ENCODE results near the gene MYPOP.

MYPOP gene

DNA sequence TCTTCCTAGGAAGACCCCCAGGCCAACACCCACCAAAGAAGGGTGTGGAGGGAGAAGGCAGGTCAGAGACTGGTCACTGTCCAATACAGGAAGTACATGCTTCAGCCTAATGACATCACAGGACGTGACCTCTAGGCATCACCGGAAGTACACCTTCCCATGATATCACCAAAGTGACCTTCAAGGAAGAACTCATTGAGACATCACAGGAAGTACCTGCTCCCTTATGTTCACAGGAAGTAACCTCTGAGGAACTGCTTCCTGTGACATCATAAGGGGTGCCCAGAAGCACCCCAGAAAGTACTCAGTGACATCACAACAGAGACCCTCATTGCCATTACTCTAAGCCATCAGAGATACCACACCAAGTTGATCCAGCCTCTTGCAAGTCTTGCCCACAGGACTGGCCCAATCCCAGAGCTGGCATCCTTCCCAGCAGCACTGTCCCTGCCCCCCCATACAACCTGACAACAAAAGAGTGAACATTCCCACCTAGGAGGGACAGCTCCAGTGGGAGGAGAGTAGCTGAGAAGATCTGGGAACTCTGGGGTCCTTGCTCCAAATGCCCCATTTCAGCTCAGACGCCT, 36.4 kb upstream of the MYPOP start:
- TF ChIP-seq REST (IDR thresholded peaks at IDR 0.05; ENCODE audit: insufficient read depth in 1 of 2, low read depth in 2 of 2, low read length in 2 of 2) (no peak), SIN3A (IDR thresholded peaks at IDR 0.05; ENCODE audit: borderline replicate concordance, insufficient read depth, low read length) (no peak), TAF1 (IDR thresholded peaks at IDR 0.05; ENCODE audit: borderline replicate concordance, insufficient read depth, low read length) (no peak), POLR2AphosphoS5 (IDR thresholded peaks at IDR 0.05; ENCODE audit: low read depth, low read length) (no peak), FOXP2 (optimal IDR thresholded peaks at IDR 0.05; ENCODE audit: borderline replicate concordance, extremely low read depth, extremely low read length, insufficient read depth) (no peak)

DNA sequence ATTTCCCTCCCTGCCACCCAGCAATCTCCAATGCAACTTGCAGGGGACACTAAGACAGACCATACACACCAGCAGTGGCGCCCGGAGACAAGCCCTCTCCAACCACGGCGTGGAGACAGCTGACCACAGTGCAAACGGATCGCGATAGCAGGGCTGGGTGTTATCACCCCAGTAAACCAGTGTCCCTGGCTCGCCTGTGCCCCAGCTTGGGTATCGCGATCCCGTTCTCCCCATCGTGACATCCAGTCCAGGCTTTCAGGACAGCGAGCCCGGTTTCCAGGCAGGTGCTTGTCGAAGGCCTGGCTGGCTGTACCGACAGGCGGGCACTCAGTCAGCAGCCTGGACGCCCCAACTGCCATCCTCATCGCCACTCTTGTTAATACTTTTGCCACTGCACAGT, 32.9 kb upstream of the MYPOP start:
- TF ChIP-seq FOXP2 (optimal IDR thresholded peaks at IDR 0.05; ENCODE audit: borderline replicate concordance, extremely low read depth, extremely low read length, insufficient read depth): no peak
- no peak for TF ChIP-seq SIN3A (IDR thresholded peaks at IDR 0.05; ENCODE audit: borderline replicate concordance, insufficient read depth, low read length)
- no peak for TF ChIP-seq POLR2AphosphoS5 (IDR thresholded peaks at IDR 0.05; ENCODE audit: low read depth, low read length)

DNA sequence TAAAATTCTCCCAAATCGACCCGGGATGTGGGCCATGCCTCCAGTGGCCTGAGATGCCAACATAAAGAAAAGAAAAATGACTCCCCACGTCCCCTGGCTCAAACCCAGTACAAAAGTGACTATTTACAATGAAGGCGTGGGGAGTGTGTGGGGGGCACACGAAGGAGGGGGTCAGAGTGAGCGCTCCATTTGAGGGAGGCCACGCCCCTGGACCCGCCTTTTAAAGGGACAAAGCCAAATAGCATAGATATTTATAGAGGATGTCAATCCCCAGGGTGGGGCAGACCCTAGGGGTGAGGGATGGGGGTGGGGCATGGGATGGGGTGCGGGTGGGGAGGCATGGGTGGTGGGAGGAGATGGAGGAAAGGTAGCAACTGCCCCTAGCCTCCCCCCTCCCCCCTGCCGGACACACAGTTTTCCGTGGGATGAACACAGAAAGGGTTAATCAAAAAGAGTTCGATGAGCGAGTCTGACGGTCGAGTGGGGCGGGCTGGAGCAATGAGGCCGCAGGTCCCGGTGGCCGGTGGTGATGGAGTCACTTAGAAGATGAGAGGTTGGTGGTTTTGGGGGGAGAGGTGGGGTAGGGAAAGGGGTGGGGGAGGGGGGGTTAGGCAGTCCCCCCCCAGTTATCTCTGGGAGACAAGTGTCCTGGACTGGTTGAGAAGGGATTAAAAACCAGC, 32.3 kb upstream of the MYPOP start:
- TF ChIP-seq POLR2AphosphoS5 (IDR thresholded peaks at IDR 0.05; ENCODE audit: low read depth, low read length) (no peak), REST (IDR thresholded peaks at IDR 0.05; ENCODE audit: insufficient read depth in 1 of 2, low read depth in 2 of 2, low read length in 2 of 2) (no peak), FOXP2 (optimal IDR thresholded peaks at IDR 0.05; ENCODE audit: borderline replicate concordance, extremely low read depth, extremely low read length, insufficient read depth) (no peak), TAF1 (IDR thresholded peaks at IDR 0.05; ENCODE audit: borderline replicate concordance, insufficient read depth, low read length) (no peak), SIN3A (IDR thresholded peaks at IDR 0.05; ENCODE audit: borderline replicate concordance, insufficient read depth, low read length) (no peak)

- TF ChIP-seq FOXP2 (optimal IDR thresholded peaks at IDR 0.05; ENCODE audit: borderline replicate concordance, extremely low read depth, extremely low read length, insufficient read depth) (no peak), POLR2AphosphoS5 (IDR thresholded peaks at IDR 0.05; ENCODE audit: low read depth, low read length) (no peak), SIN3A (IDR thresholded peaks at IDR 0.05; ENCODE audit: borderline replicate concordance, insufficient read depth, low read length) (no peak), REST (IDR thresholded peaks at IDR 0.05; ENCODE audit: insufficient read depth in 1 of 2, low read depth in 2 of 2, low read length in 2 of 2) (no peak), TAF1 (IDR thresholded peaks at IDR 0.05; ENCODE audit: borderline replicate concordance, insufficient read depth, low read length) (no peak)
Measured at GRCh38 chr19:45933759-45934158, 31.3 kb upstream of the MYPOP start.

GRCh38 chr19:45931055-45931454, 28.6 kb upstream of the MYPOP start:
- TF ChIP-seq REST (IDR thresholded peaks at IDR 0.05; ENCODE audit: insufficient read depth in 1 of 2, low read depth in 2 of 2, low read length in 2 of 2) (no peak), SIN3A (IDR thresholded peaks at IDR 0.05; ENCODE audit: borderline replicate concordance, insufficient read depth, low read length) (no peak), POLR2AphosphoS5 (IDR thresholded peaks at IDR 0.05; ENCODE audit: low read depth, low read length) (no peak), FOXP2 (optimal IDR thresholded peaks at IDR 0.05; ENCODE audit: borderline replicate concordance, extremely low read depth, extremely low read length, insufficient read depth) (no peak), TAF1 (IDR thresholded peaks at IDR 0.05; ENCODE audit: borderline replicate concordance, insufficient read depth, low read length) (no peak)

All from PFSK-1 (cell line).